H9 (cell line): ENCODE results near the gene NEUROD2. TPM values are rescaled to one million over a fixed set of nuclear protein-coding genes. Genes with fewer than 3 reads are reported as not detected.

Experiments
- DNase-seq: peaks from one replicate; pipeline ENCODE4 v3.0.0-alpha.2; 2017
- H2AFZ ChIP-seq: one replicate; pipeline ENCODE4 v1.6.1; 2013; ENCODE audit warnings: mild to moderate bottlenecking, low read length, control low read depth, moderate library complexity
- H2AK5ac ChIP-seq: 2 replicates; pipeline ENCODE4 v1.6.1; 2013; ENCODE audit warnings: low read length, control low read depth, mixed read lengths; ENCODE audit not compliant: insufficient read length
- H2BK120ac ChIP-seq: one replicate; pipeline ENCODE4 v1.6.1; 2013; ENCODE audit warnings: low read depth, mild to moderate bottlenecking, low read length, control low read depth, inconsistent platforms; ENCODE audit not compliant: poor library complexity, severe bottlenecking
- H2BK12ac ChIP-seq: 2 replicates; pipeline ENCODE4 v1.6.1; 2013; ENCODE audit warnings: low read length, control low read depth, mixed read lengths, low read depth; ENCODE audit not compliant: insufficient read length
- H2BK15ac ChIP-seq: 2 replicates; pipeline ENCODE4 v1.6.1; 2013; ENCODE audit warnings: low read depth, low read length, control low read depth
- H2BK20ac ChIP-seq: one replicate; pipeline ENCODE4 v1.6.1; 2013; ENCODE audit warnings: low read depth, mild to moderate bottlenecking, low read length, control low read depth, inconsistent platforms; ENCODE audit not compliant: poor library complexity, severe bottlenecking
- H2BK5ac ChIP-seq: 2 replicates; pipeline ENCODE4 v1.6.1; 2013; ENCODE audit warnings: low read length, control low read depth, mixed read lengths; ENCODE audit not compliant: insufficient read length
- H3K14ac ChIP-seq: 2 replicates; pipeline ENCODE4 v1.6.1; 2013; ENCODE audit warnings: low read length, control low read depth; ENCODE audit not compliant: insufficient read depth
- H3K18ac ChIP-seq: 2 replicates; pipeline ENCODE4 v1.6.1; 2013; ENCODE audit warnings: low read depth, mild to moderate bottlenecking, mixed read lengths, low read length, control low read depth; ENCODE audit not compliant: insufficient read length
- H3K23ac ChIP-seq: 2 replicates; pipeline ENCODE4 v1.6.1; 2013; ENCODE audit warnings: low read length, control low read depth, mixed read lengths, low read depth; ENCODE audit not compliant: insufficient read length
- H3K23me2 ChIP-seq: 2 replicates; pipeline ENCODE4 v1.6.1; 2013; ENCODE audit warnings: low read depth, mild to moderate bottlenecking, mixed read lengths, low read length, control low read depth; ENCODE audit not compliant: insufficient read length, poor library complexity, severe bottlenecking
- H3K27ac ChIP-seq: 2 replicates; pipeline ENCODE4 v1.5.1; 2013; ENCODE audit warnings: low read length, control low read depth, mixed read lengths, low read depth; ENCODE audit not compliant: insufficient read length
- H3K27me3 ChIP-seq: 2 replicates; pipeline ENCODE4 v1.6.1; 2013; ENCODE audit warnings: low read length, control low read depth, inconsistent platforms; ENCODE audit not compliant: insufficient read depth
- H3K4ac ChIP-seq: 2 replicates; pipeline ENCODE4 v1.6.1; 2013; ENCODE audit warnings: low read depth, mild to moderate bottlenecking, control low read depth, inconsistent platforms, low read length, moderate library complexity
- H3K4me1 ChIP-seq: 2 replicates; pipeline ENCODE4 v1.6.1; 2013; ENCODE audit warnings: low read length, control low read depth, inconsistent platforms; ENCODE audit not compliant: insufficient read depth
- H3K4me2 ChIP-seq: 2 replicates; pipeline ENCODE4 v1.6.1; 2013; ENCODE audit warnings: low read length, control low read depth, mixed read lengths; ENCODE audit not compliant: insufficient read length, insufficient read depth
- H3K56ac ChIP-seq: 2 replicates; pipeline ENCODE4 v1.6.1; 2013; ENCODE audit warnings: low read depth, mild to moderate bottlenecking, mixed read lengths, low read length, control low read depth; ENCODE audit not compliant: insufficient read length
- H3K79me1 ChIP-seq: 2 replicates; pipeline ENCODE4 v1.6.1; 2013; ENCODE audit warnings: low read depth, mild to moderate bottlenecking, moderate library complexity, low read length, control low read depth, inconsistent platforms; ENCODE audit not compliant: insufficient read depth, poor library complexity, severe bottlenecking
- H3K79me2 ChIP-seq: 2 replicates; pipeline ENCODE4 v1.6.1; 2013; ENCODE audit warnings: low read length, control low read depth, inconsistent platforms; ENCODE audit not compliant: insufficient read depth
- H3K9ac ChIP-seq: 2 replicates; pipeline ENCODE4 v1.6.1; 2013; ENCODE audit warnings: low read length, control low read depth, mixed read lengths; ENCODE audit not compliant: insufficient read length; ENCODE audit errors: extremely low read depth
- H3K9me3 ChIP-seq: one replicate; pipeline ENCODE4 v1.6.1; 2013; ENCODE audit warnings: low read depth, low read length, inconsistent platforms; ENCODE audit not compliant: control insufficient read depth
- H3T11ph ChIP-seq: one replicate; pipeline ENCODE4 v1.6.1; 2013; ENCODE audit warnings: mild to moderate bottlenecking, low read length, control low read depth, inconsistent platforms
- H4K20me1 ChIP-seq: one replicate; pipeline ENCODE4 v1.6.1; 2013; ENCODE audit not compliant: control insufficient read depth, insufficient read length, insufficient read depth
- H4K5ac ChIP-seq: 2 replicates; pipeline ENCODE4 v1.6.1; 2013; ENCODE audit warnings: low read depth, mild to moderate bottlenecking, mixed read lengths, low read length, control low read depth; ENCODE audit not compliant: insufficient read length
- H4K8ac ChIP-seq: replicated peaks from 2 replicates; pipeline ENCODE4 v1.6.1; 2013; ENCODE audit warnings: low read length, control low read depth, mixed read lengths, low read depth; ENCODE audit not compliant: insufficient read length
- H4K91ac ChIP-seq: 2 replicates; pipeline ENCODE4 v1.6.1; 2013; ENCODE audit warnings: low read depth, mild to moderate bottlenecking, moderate library complexity, mixed read lengths, low read length, control low read depth; ENCODE audit not compliant: insufficient read length
- H3K27ac Mint-ChIP-seq, 3 experiments: 2 replicates in 2 of 3; 3 replicates in 1 of 3; pipeline ENCODE4 v1.8.0; 2020 to 2021; ENCODE audit warnings: mixed read lengths in 3 of 3, mild to moderate bottlenecking in 1 of 3, moderate library complexity in 1 of 3
- H3K27me3 Mint-ChIP-seq: 2 replicates; pipeline ENCODE4 v1.8.0; 2021; ENCODE audit warnings: low read depth, mild to moderate bottlenecking, moderate library complexity, mixed read lengths
- H3K36me3 Mint-ChIP-seq, 3 experiments: 2 replicates in 2 of 3; 3 replicates in 1 of 3; pipeline ENCODE4 v1.8.0; 2020 to 2021; ENCODE audit warnings: low read depth in 3 of 3, mixed read lengths in 3 of 3; ENCODE audit not compliant: insufficient read depth in 1 of 3
- H3K4me1 Mint-ChIP-seq, 2 experiments: 2 replicates each; pipeline ENCODE4 v1.8.0; 2020; ENCODE audit warnings: mixed read lengths in 2 of 2
- H3K4me3 Mint-ChIP-seq, 2 experiments: 2 replicates in 1 of 2; 3 replicates in 1 of 2; pipeline ENCODE4 v1.8.0; 2020 to 2021; ENCODE audit warnings: mild to moderate bottlenecking in 2 of 2, mixed read lengths in 2 of 2, moderate library complexity in 1 of 2
- H3K9me3 Mint-ChIP-seq, 2 experiments: 2 replicates in 1 of 2; 3 replicates in 1 of 2; pipeline ENCODE4 v1.8.0; 2020; ENCODE audit warnings: mild to moderate bottlenecking in 2 of 2, mixed read lengths in 2 of 2, moderate library complexity in 1 of 2
- WGBS: extraction: QIAGEN DNeasy Blood & Tissue Kit; methylation state at CpG from one replicate; pipeline ENCODE4 v1.1.7; 2013; ENCODE audit warnings: missing lambda C conversion rate, low lambda C conversion rate, mixed read lengths; ENCODE audit not compliant: insufficient read length; ENCODE audit errors: extremely low coverage; 5-methylcytosine and 5-hydroxymethylcytosine counted together
- total RNA-seq: library from RNA; stranded (reverse); gene quantifications from 2 replicates; pipeline ENCODE4 v1.2.1, GENCODE V29; 2021
- TF ChIP-seq, protein P1 (sequence below): fragments of 200-600 bp; sonication (generic); conservative IDR thresholded peaks from 3 replicates; pipeline ENCODE4 v1.8.0; 2021; ENCODE audit warnings: antibody characterized with exemption, mild to moderate bottlenecking

Gene NEUROD2
- total RNA-seq, 1 experiment from 2014 or later, result not detected

DNA sequence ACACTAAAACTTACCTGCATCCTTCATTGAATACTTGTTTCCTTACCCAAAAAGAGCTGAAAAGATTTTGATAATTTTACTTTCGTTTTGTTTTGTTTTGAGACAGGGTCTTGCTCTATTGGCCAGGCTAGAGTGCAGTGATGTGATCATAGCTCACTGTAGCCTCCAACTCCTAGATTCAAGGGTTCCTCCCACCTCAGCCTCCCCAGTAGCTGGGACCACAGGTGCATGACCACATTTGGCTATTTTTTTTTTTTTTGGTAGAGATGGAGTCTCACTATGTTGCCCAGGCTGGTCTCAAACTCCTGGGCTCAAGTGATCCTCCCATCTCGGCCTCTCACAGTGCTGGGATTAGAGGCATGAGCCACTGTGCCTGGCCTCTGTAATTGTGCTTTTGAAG is 47.4 kb upstream of the NEUROD2 start:
- no peaks in the 10 kb centered on the region for H3K9me3 Mint-ChIP-seq
- Histone ChIP-seq H3K9ac (no peak overlapping the region), H2AFZ (no peak overlapping the region), H3K23ac (no peak overlapping the region), H2BK20ac (no peak overlapping the region), H3K23me2 (no peaks in the 10 kb centered on the region), H3K9me3 (no peaks in the 10 kb centered on the region), H4K91ac (no peak overlapping the region), H4K8ac (no peak overlapping the region), H2BK12ac (no peak overlapping the region), H3K4me2 (no peak overlapping the region), H4K5ac (no peak overlapping the region), H2BK120ac (no peak overlapping the region), H3K79me2 (no peaks in the 10 kb centered on the region), H3K4me1 (peaks cover 9% of the 10 kb centered on the region; the same call in 1 of the 2 replicates), H2BK5ac (no peak overlapping the region), H3K27me3 (no peaks in the 10 kb centered on the region), H3K79me1 (no peaks in the 10 kb centered on the region), H3T11ph (no peak overlapping the region), H3K14ac (no peak overlapping the region), H3K4ac (no peak overlapping the region), H4K20me1 (no peaks in the 10 kb centered on the region), H2BK15ac (no peak overlapping the region), H3K56ac (no peak overlapping the region), H2AK5ac (no peak overlapping the region), H3K27ac (no peak overlapping the region), H3K18ac (no peak overlapping the region)
- no CpG with 5 or more reads among the region's 2 CpGs for WGBS
- H3K4me1 Mint-ChIP-seq, result peaks cover 27 to 65% of the 10 kb centered on the region in 2 experiments
- no peak overlapping the region for H3K4me3 Mint-ChIP-seq
- TF ChIP-seq, protein P1, sequence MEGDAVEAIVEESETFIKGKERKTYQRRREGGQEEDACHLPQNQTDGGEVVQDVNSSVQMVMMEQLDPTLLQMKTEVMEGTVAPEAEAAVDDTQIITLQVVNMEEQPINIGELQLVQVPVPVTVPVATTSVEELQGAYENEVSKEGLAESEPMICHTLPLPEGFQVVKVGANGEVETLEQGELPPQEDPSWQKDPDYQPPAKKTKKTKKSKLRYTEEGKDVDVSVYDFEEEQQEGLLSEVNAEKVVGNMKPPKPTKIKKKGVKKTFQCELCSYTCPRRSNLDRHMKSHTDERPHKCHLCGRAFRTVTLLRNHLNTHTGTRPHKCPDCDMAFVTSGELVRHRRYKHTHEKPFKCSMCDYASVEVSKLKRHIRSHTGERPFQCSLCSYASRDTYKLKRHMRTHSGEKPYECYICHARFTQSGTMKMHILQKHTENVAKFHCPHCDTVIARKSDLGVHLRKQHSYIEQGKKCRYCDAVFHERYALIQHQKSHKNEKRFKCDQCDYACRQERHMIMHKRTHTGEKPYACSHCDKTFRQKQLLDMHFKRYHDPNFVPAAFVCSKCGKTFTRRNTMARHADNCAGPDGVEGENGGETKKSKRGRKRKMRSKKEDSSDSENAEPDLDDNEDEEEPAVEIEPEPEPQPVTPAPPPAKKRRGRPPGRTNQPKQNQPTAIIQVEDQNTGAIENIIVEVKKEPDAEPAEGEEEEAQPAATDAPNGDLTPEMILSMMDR, result no peak
- DNase-seq, result no peak
- no peaks in the 10 kb centered on the region for H3K27me3 Mint-ChIP-seq
- H3K36me3 Mint-ChIP-seq, result peaks cover 0 to 27% (median 4%) of the 10 kb centered on the region in 3 experiments; a peak in 6 of 7 replicates
- H3K27ac Mint-ChIP-seq, result peak overlapping the region in 1 of 3 experiments; percentile 19; a peak in 2 of 7 replicates
